GM13977 (cell line): Measurements from ENCODE around the gene PAGE1.

ENCODE experiments used
- DNase-seq: peaks from one replicate; pipeline ENCODE4 v3.0.0; 2012; ENCODE audit warnings: low spot score
- CTCF ChIP-seq: IDR thresholded peaks from 2 replicates; pipeline ENCODE4 v1.5.1; 2012; ENCODE audit warnings: mild to moderate bottlenecking, control low read depth; ENCODE audit not compliant: insufficient read depth; ENCODE audit errors: extremely low read depth, missing control alignments
- in situ Hi-C: fragments of 300-500 bp; cut with MboI; formaldehyde crosslinking; loops from one replicate; pipeline ENCODE4 v1.12.0; 2022; ENCODE audit warnings: low sequenced_read_pairs, low pct_unique_long_range_greater_than_20kb, mixed read lengths, inconsistent platforms; ENCODE audit not compliant: unreplicated experiment

PAGE1 gene

GRCh38 chrX:49673394-49673793 lies 22.4 kb downstream of the PAGE1 start:
- TF ChIP-seq CTCF = no peak
- DNase-seq = no peak
- in situ Hi-C loops = no loop called here

GRCh38 chrX:49664824-49665223 lies 31.0 kb downstream of the PAGE1 start:
- DNase-seq = no peak
- no peak for TF ChIP-seq CTCF
- in situ Hi-C loops = no loop called here

GRCh38 chrX:49661881-49662280 lies 33.9 kb downstream of the PAGE1 start:
- in situ Hi-C loops = no loop called here
- no peak for TF ChIP-seq CTCF
- no peak for DNase-seq

GRCh38 chrX:49659771-49660170 lies 36.0 kb downstream of the PAGE1 start:
- DNase-seq = no peak
- in situ Hi-C loops = no loop called here
- no peak for TF ChIP-seq CTCF

- in situ Hi-C loops = no loop called here
- no peak for TF ChIP-seq CTCF
- no peak for DNase-seq
Measured at GRCh38 chrX:49656533-49656932, 39.3 kb downstream of the PAGE1 start.

GRCh38 chrX:49644991-49645637 lies 50.7 kb downstream of the PAGE1 start:
- in situ Hi-C loops = no loop called here
- no peak for DNase-seq
- no peak for TF ChIP-seq CTCF
